Sigmoid colon (tissue), 7 donors: ENCODE data around the gene SNX20. TPM values are rescaled to one million over a fixed set of nuclear protein-coding genes. Genes with fewer than 3 reads are reported as not detected.

ENCODE experiments used
- DNase-seq: peaks from one replicate; pipeline ENCODE4 v3.0.0-alpha.2; 2019
- H3K27ac ChIP-seq, 4 donors: fragments of 200-600 bp; sonication (generic); one replicate each; pipeline ENCODE4 v1.5.1; 2016 to 2019; ENCODE audit warnings: mild to moderate bottlenecking in 1 of 4
- H3K27me3 ChIP-seq, 3 donors: fragments of 200-600 bp; sonication (generic); one replicate each; pipeline ENCODE4 v1.5.1; 2019; ENCODE audit warnings: mild to moderate bottlenecking in 1 of 3
- H3K36me3 ChIP-seq, 4 donors: fragments of 200-600 bp; sonication (generic); one replicate each; pipeline ENCODE4 v1.5.1; 2016 to 2019
- H3K4me1 ChIP-seq, 4 donors: fragments of 200-600 bp; sonication (generic); one replicate each; pipeline ENCODE4 v1.5.1; 2017 to 2019
- H3K4me3 ChIP-seq, 4 donors: fragments of 200-600 bp; sonication (generic); one replicate each; pipeline ENCODE4 v1.5.1; 2017 to 2019; ENCODE audit warnings: mild to moderate bottlenecking in 2 of 4, moderate library complexity in 1 of 4
- H3K9me3 ChIP-seq, 4 donors: fragments of 200-600 bp in 3 of 4; sonication (generic) in 3 of 4; one replicate each; pipeline versions ENCODE4 v1.5.1 to v1.6.1; 2013 to 2019
- CTCF ChIP-seq, 4 experiments: fragments of 450-650 bp in 3 of 4; fragments of 200-600 bp in 1 of 4; IDR thresholded peaks; one replicate each; pipeline ENCODE4 v1.5.1; 2016 to 2019; ENCODE audit warnings: antibody characterized with exemption in 4 of 4, mild to moderate bottlenecking in 3 of 4, moderate library complexity in 2 of 4
- EP300 ChIP-seq, 4 donors: sonication (generic); formaldehyde crosslinking; IDR thresholded peaks; one replicate each; pipeline ENCODE4 v1.6.1; 2017; ENCODE audit warnings: antibody characterized with exemption in 4 of 4
- POLR2A ChIP-seq, 2 donors: fragments of 450-650 bp; IDR thresholded peaks; one replicate each; pipeline ENCODE4 v1.6.1; 2016; ENCODE audit warnings: antibody characterized with exemption in 2 of 2, mild to moderate bottlenecking in 2 of 2, moderate library complexity in 2 of 2
- POLR2AphosphoS5 ChIP-seq, 4 donors: sonication (generic); formaldehyde crosslinking; IDR thresholded peaks; one replicate each; pipeline ENCODE4 v1.6.1; 2017; ENCODE audit warnings: antibody characterized with exemption in 4 of 4
- WGBS, 2 donors: extraction: QIAGEN DNeasy Blood & Tissue Kit; methylation state at CpG; one replicate each; pipeline ENCODE4 v1.1.7; 2013; 5-methylcytosine and 5-hydroxymethylcytosine counted together
- intact Hi-C: fragments of 100-400 bp; cut with DNase I; formaldehyde crosslinking; loops from one replicate; pipeline ENCODE4 v1.15.1; 2023
- polyA plus RNA-seq, 3 donors: library from polyadenylated mRNA; stranded (reverse); fragments of 200-250 nt; gene quantifications; one replicate each; pipeline ENCODE4 v1.2.3, GENCODE V29; 2013
- total RNA-seq, 4 donors: library from RNA; depleted of rRNA; stranded (reverse); fragments of >200 nt; gene quantifications; one replicate each; pipeline ENCODE4 v1.1.0, GENCODE V29; 2016
- donor health status: healthy with polysubstance abuse.
- donor health status: Bipolar disorder and iron deficiency.
- donor health status: healthy.

SNX20 gene
- total and polyA plus RNA-seq, 7 donors = 0.60 to 9.3 (median 1.8) TPM

GRCh38 chr16:50666658-50667496 lies 14.2 kb downstream of the SNX20 start:
- H3K4me3 ChIP-seq = no peak overlapping the region
- H3K4me1 ChIP-seq = peaks cover 0 to 13% (median 7%) of the 10 kb centered on the region in 4 donors
- no peak for DNase-seq
- WGBS, 2 donors = 59 to 83% methylated on average over 9 of the region's 9 CpGs
- H3K27me3 ChIP-seq = no peaks in the 10 kb centered on the region
- H3K27ac ChIP-seq = no peak overlapping the region
- H3K9me3 ChIP-seq = peaks cover under 1 to 4% (median 3%) of the 10 kb centered on the region in 4 donors
- intact Hi-C loops = loop anchor here (10.0 kb wide), 4 partner anchors 122 to 452 kb away; partner anchors contain the start of gene NKD1
- TF ChIP-seq CTCF (IDR thresholded peaks at IDR 0.05) (no peak), POLR2AphosphoS5 (IDR thresholded peaks at IDR 0.05) (no peak)
- no peaks in the 10 kb centered on the region for H3K36me3 ChIP-seq

- peak overlapping the region; percentile 38 to 54 (median 52) for H3K4me3 ChIP-seq
- peak; percentile 86 for DNase-seq
- TF ChIP-seq EP300 (IDR thresholded peaks at IDR 0.05) = no peak
- TF ChIP-seq CTCF (IDR thresholded peaks at IDR 0.05) = peak; percentile 79 to 82 (median 80)
- H3K9me3 ChIP-seq = no peaks in the 10 kb centered on the region
- no peaks in the 10 kb centered on the region for H3K27me3 ChIP-seq
- intact Hi-C loops = loop anchor here (2.0 to 10.0 kb wide), 7 partner anchors 73 to 641 kb away; partner anchors contain the start of genes CNEP1R1 and NKD1
- WGBS, 2 donors = 20 to 24% methylated on average over 40 of the region's 40 CpGs
- peak overlapping the region; percentile 68 to 76 (median 73) for H3K27ac ChIP-seq
- no peaks in the 10 kb centered on the region for H3K36me3 ChIP-seq
- H3K4me1 ChIP-seq = peaks cover 0 to 13% (median 7%) of the 10 kb centered on the region in 4 donors
Observed at GRCh38 chr16:50665128-50665878, 15.8 kb downstream of the SNX20 start.

- TF ChIP-seq POLR2AphosphoS5 (IDR thresholded peaks at IDR 0.05) = no peak
- TF ChIP-seq CTCF (IDR thresholded peaks at IDR 0.05) = no peak
- no peak for TF ChIP-seq POLR2A (IDR thresholded peaks at IDR 0.05)
- no peak for TF ChIP-seq EP300 (IDR thresholded peaks at IDR 0.05)
- no peak overlapping the region for H3K4me3 ChIP-seq
- H3K27me3 ChIP-seq = no peaks in the 10 kb centered on the region
- H3K9me3 ChIP-seq = no peaks in the 10 kb centered on the region
- peaks cover 0 to 13% (median 7%) of the 10 kb centered on the region in 4 donors for H3K4me1 ChIP-seq
- intact Hi-C loops = loop anchor here (2.0 to 10.0 kb wide), 7 partner anchors 71 to 639 kb away; partner anchors contain the start of genes CNEP1R1 and NKD1
- DNase-seq = no peak
- H3K27ac ChIP-seq = no peak overlapping the region
- no peaks in the 10 kb centered on the region for H3K36me3 ChIP-seq
- 91 to 93% methylated on average over 5 of the region's 5 CpGs for WGBS, 2 donors
Observed at GRCh38 chr16:50664270-50664669, 16.8 kb downstream of the SNX20 start.

- DNase-seq = no peak
- H3K27ac ChIP-seq = no peak overlapping the region
- H3K4me1 ChIP-seq = peaks cover 0 to 13% (median 7%) of the 10 kb centered on the region in 4 donors
- no peak overlapping the region for H3K4me3 ChIP-seq
- H3K9me3 ChIP-seq = no peaks in the 10 kb centered on the region
- no peak for TF ChIP-seq CTCF (IDR thresholded peaks at IDR 0.05)
- TF ChIP-seq POLR2A (IDR thresholded peaks at IDR 0.05) = no peak
- no peak for TF ChIP-seq POLR2AphosphoS5 (IDR thresholded peaks at IDR 0.05)
- no peak for TF ChIP-seq EP300 (IDR thresholded peaks at IDR 0.05)
- no peaks in the 10 kb centered on the region for H3K27me3 ChIP-seq
- no peaks in the 10 kb centered on the region for H3K36me3 ChIP-seq
- intact Hi-C loops = loop anchor here (10.0 kb wide), 4 partner anchors 118 to 448 kb away; partner anchors contain the start of gene NKD1
- 90 to 95% methylated on average over 10 of the region's 10 CpGs for WGBS, 2 donors
Observed at GRCh38 chr16:50662306-50662940, 18.7 kb downstream of the SNX20 start.
